GM23248 (cell line): Measurements from ENCODE around the gene GRIP2.

Source experiments
- EZH2 ChIP-seq: fragments of 200-600 bp; sonication (generic); IDR thresholded peaks from 2 replicates; pipeline ENCODE4 v1.6.1; 2018; ENCODE audit warnings: antibody characterized with exemption, mild to moderate bottlenecking; ENCODE audit not compliant: insufficient read depth, poor library complexity, severe bottlenecking
- EZH2phosphoT487 ChIP-seq: fragments of 200-600 bp; sonication (generic); IDR thresholded peaks from 2 replicates; pipeline ENCODE4 v1.6.1; 2018; ENCODE audit warnings: antibody characterized with exemption, moderate library complexity, mild to moderate bottlenecking, low read depth; ENCODE audit not compliant: insufficient read depth

DNA sequence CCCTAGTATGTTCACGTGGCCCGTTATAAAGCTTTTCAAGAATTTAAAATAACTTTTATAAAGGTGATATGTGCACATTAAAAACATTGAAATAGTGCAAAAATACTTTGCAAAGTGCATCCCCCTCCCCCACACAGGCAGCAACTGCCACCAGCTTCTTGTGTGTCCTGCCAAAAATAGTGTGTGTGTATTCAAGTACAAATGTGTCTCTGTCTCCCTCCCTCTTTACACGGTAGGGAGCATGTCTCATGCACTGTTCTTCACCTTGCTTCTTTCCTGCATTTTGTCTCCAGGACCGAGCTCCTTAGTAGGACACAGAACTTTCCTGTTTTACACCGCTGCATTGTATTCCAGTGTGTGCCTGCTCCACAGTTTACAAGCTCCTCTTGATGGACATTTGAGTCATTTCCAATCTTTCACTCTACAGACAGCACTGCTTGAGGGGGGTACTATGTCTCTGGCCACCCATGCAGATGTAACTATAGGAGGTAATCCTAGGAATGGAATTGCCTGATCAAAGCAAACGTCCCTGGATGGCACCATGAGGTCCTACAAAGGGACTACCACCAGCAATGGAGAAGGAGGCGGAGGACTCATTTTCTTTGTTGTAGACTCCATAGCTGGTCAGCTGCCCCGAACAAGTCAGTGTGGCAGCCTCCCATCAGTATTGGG, 85.4 kb downstream of the GRIP2 start:
- TF ChIP-seq EZH2phosphoT487, result no peak
- TF ChIP-seq EZH2, result no peak
